Activated T-cell treated with anti-CD3 and anti-CD28 coated beads, Interleukin-2, amount 50 U/mL, for 24 hours (primary cell): Measurements from ENCODE around the gene ECSCR.

Experiments
- DNase-seq: peaks from one replicate; pipeline ENCODE4 v3.0.0-alpha.2; 2020
- H3K27ac Mint-ChIP-seq: 2 replicates; pipeline ENCODE4 v1.8.0; 2020; ENCODE audit warnings: mild to moderate bottlenecking, mixed read lengths
- H3K27me3 Mint-ChIP-seq: 2 replicates; pipeline ENCODE4 v1.8.0; 2020; ENCODE audit warnings: mixed read lengths
- H3K36me3 Mint-ChIP-seq: 2 replicates; pipeline ENCODE4 v1.8.0; 2020; ENCODE audit warnings: low read depth, mixed read lengths
- H3K4me1 Mint-ChIP-seq: 2 replicates; pipeline ENCODE4 v1.8.0; 2020; ENCODE audit warnings: low read depth, mixed read lengths
- H3K4me3 Mint-ChIP-seq: 2 replicates; pipeline ENCODE4 v1.8.0; 2020; ENCODE audit warnings: mild to moderate bottlenecking, moderate library complexity, mixed read lengths
- H3K9me3 Mint-ChIP-seq: 2 replicates; pipeline ENCODE4 v1.8.0; 2020; ENCODE audit warnings: mixed read lengths

Gene ECSCR

GRCh38 chr5:139403418-139403786, 59.1 kb downstream of the ECSCR start:
- Mint-ChIP-seq H3K27ac (peak overlapping the region; percentile 99), H3K9me3 (no peaks in the 10 kb centered on the region), H3K27me3 (no peaks in the 10 kb centered on the region), H3K4me3 (peak overlapping the region; percentile 85), H3K36me3 (peaks cover 14% of the 10 kb centered on the region), H3K4me1 (peaks cover 40% of the 10 kb centered on the region)
- DNase-seq: no peak

GRCh38 chr5:139402561-139403158, 59.9 kb downstream of the ECSCR start:
- Mint-ChIP-seq H3K4me3 (peak overlapping the region; percentile 85), H3K36me3 (peaks cover 17% of the 10 kb centered on the region), H3K4me1 (peaks cover 38% of the 10 kb centered on the region), H3K9me3 (no peaks in the 10 kb centered on the region), H3K27me3 (no peaks in the 10 kb centered on the region), H3K27ac (peak overlapping the region; percentile 99)
- no peak for DNase-seq

- Mint-ChIP-seq H3K9me3 (no peaks in the 10 kb centered on the region), H3K27me3 (no peaks in the 10 kb centered on the region), H3K4me3 (no peak overlapping the region), H3K4me1 (peaks cover 40% of the 10 kb centered on the region), H3K36me3 (peaks cover 23% of the 10 kb centered on the region), H3K27ac (no peak overlapping the region)
- DNase-seq: no peak
These were observed 61.0 kb downstream of the ECSCR start for GRCh38 chr5:139401546-139401945.

GRCh38 chr5:139399501-139400121, 62.9 kb downstream of the ECSCR start:
- Mint-ChIP-seq H3K36me3 (peaks cover 33% of the 10 kb centered on the region), H3K27ac (peak overlapping the region; percentile 71), H3K4me1 (peaks cover 42% of the 10 kb centered on the region), H3K27me3 (no peaks in the 10 kb centered on the region), H3K4me3 (no peak overlapping the region), H3K9me3 (no peaks in the 10 kb centered on the region)
- DNase-seq: no peak
